Activated naive CD4-positive, alpha-beta T cell treated with anti-CD3 and anti-CD28 coated beads, Interleukin-2, amount 10 ng/mL, durations not matched to agents 7 days and 5 days (primary cell): ENCODE data around the gene RANGAP1.
"Not testable (repeated sequence)": the region's sequence is repeated elsewhere in the genome, so short reads cannot be mapped to it uniquely, and the experiment has no call there.

Experiments used
- CTCF ChIA-PET: fragments of 350-600 bp; sonication (Branson Sonifier 250); formaldehyde crosslinking; loops from one replicate; lab custom pipeline; 2021; ENCODE audit warnings: antibody characterized with exemption; lab: Charles Lee
- DNase-seq: peaks from one replicate; pipeline ENCODE4 v3.0.0-alpha.2; 2020
- H3K27ac Mint-ChIP-seq: one replicate; pipeline ENCODE4 v1.8.0; 2021; ENCODE audit warnings: mild to moderate bottlenecking, moderate library complexity, mixed read lengths
- H3K27me3 Mint-ChIP-seq: one replicate; pipeline ENCODE4 v1.8.0; 2021; ENCODE audit warnings: mild to moderate bottlenecking, mixed read lengths
- H3K36me3 Mint-ChIP-seq: one replicate; pipeline ENCODE4 v1.8.0; 2021; ENCODE audit warnings: mixed read lengths
- H3K4me1 Mint-ChIP-seq: one replicate; pipeline ENCODE4 v1.8.0; 2021; ENCODE audit warnings: mixed read lengths
- H3K4me3 Mint-ChIP-seq: one replicate; pipeline ENCODE4 v1.8.0; 2021; ENCODE audit warnings: mild to moderate bottlenecking, moderate library complexity, mixed read lengths
- H3K9me3 Mint-ChIP-seq: one replicate; pipeline ENCODE4 v1.8.0; 2021; ENCODE audit warnings: mixed read lengths

Gene RANGAP1

DNA sequence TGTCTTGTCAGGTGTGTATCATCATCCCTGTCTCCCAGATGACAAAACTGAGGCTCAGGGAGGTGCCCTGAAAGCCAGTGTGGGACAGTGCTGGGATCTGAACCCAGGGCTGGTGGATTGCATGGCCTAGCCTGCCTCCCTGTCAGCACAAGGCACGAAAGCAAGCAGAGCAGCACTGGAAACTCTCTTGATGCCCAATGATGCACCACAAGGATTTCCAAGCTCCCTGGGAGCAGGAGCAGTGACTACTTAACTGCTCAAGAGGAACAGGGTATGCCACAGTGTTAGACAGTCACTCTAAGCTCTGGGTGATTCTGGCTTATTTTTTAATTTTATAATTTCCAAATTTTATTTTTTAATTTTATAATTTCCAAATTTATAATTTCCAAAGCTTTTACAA is 24.3 kb upstream of the RANGAP1 start:
- no peak for DNase-seq
- CTCF ChIA-PET = interaction anchor here (0.6 to 1.2 kb wide), 2 partner anchors 9 to 852 kb away, joined by 3 read pairs; partner anchors contain the start of gene ZC3H7B
- H3K27me3 Mint-ChIP-seq = no peaks in the 10 kb centered on the region

DNA sequence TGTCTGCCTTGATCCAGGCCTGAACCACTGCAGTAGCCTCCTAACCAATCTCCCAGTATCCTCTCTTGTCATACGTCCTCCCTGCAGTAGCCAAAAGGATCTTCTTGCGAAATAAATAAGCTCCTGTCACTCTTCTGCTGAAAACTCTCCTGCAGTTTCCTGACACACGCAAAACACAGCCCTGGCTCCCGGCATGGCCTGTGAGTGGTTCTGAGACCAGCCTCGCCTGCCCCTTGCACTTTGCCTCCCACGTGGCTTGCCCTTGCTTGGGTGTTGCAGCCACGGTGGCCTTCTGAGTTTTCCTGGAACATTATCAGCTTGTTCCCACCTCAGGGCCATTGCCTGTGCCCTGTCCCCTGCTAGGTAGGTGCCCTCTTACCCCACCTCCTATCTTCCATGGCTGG is 22.6 kb upstream of the RANGAP1 start:
- CTCF ChIA-PET = interaction anchor here (0.6 kb wide), 1 partner anchor 113 kb away, joined by 3 read pairs; no protein-coding TSS in a partner anchor
- Mint-ChIP-seq H3K36me3 (peaks cover 22% of the 10 kb centered on the region), H3K27me3 (no peaks in the 10 kb centered on the region), H3K9me3 (no peaks in the 10 kb centered on the region), H3K27ac (no peak overlapping the region), H3K4me1 (peaks cover 37% of the 10 kb centered on the region), H3K4me3 (no peak overlapping the region)
- DNase-seq = no peak

More for the DNA sequence above, 24.3 kb upstream of the RANGAP1 start:
- H3K4me1 Mint-ChIP-seq = peaks cover 25% of the 10 kb centered on the region
- no peak overlapping the region for H3K27ac Mint-ChIP-seq
- peaks cover 19% of the 10 kb centered on the region for H3K36me3 Mint-ChIP-seq
- H3K9me3 Mint-ChIP-seq = no peaks in the 10 kb centered on the region
- H3K4me3 Mint-ChIP-seq = no peak overlapping the region

DNA sequence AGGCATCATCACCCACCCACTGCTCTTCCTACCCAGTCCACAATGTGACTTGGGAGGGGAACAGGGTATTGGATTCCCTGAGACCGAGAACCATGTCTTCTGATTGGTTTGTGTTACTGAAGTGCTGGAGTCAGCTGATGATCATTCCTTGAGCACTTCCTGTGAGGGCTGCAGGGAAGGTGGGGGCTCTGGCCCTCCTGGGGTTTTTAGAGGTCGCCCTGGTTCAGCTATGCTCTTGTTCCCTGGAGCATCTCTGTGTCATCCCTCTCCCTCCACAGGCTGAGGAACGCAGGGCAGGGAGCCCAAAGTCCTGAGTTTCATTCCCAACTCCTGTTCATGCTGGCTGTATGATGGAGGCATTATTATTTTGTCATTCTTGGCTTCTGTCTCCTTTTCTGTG is 22.1 kb upstream of the RANGAP1 start:
- Mint-ChIP-seq H3K9me3 (no peaks in the 10 kb centered on the region), H3K4me3 (no peak overlapping the region), H3K36me3 (peaks cover 22% of the 10 kb centered on the region), H3K4me1 (peaks cover 42% of the 10 kb centered on the region), H3K27ac (no peak overlapping the region), H3K27me3 (no peaks in the 10 kb centered on the region)
- DNase-seq = no peak
- CTCF ChIA-PET = no interaction called here

DNA sequence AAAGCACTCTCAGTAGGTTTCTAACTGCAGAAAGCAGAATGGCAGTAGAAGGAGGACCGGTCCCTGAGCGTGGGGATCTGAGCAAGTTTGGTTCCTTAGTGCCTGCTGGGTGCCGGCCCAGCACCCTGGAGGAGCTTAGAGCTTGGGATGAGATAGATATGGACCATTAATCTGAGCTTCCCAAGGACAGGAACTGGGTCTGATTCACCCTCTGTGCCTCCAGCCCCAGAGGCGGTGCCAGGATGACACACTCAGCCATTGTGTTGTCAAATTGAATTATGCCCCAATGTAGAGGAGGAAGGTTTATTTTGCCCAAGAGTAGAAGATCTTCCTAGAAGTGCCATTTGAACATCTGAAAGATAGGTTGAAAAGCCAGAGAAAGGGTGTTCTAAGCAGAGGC is 19.7 kb upstream of the RANGAP1 start:
- no peak for DNase-seq
- Mint-ChIP-seq H3K4me3 (no peak overlapping the region), H3K27ac (no peak overlapping the region), H3K36me3 (peaks cover 22% of the 10 kb centered on the region), H3K4me1 (peaks cover 44% of the 10 kb centered on the region), H3K27me3 (no peaks in the 10 kb centered on the region), H3K9me3 (no peaks in the 10 kb centered on the region)
- CTCF ChIA-PET = no interaction called here

DNA sequence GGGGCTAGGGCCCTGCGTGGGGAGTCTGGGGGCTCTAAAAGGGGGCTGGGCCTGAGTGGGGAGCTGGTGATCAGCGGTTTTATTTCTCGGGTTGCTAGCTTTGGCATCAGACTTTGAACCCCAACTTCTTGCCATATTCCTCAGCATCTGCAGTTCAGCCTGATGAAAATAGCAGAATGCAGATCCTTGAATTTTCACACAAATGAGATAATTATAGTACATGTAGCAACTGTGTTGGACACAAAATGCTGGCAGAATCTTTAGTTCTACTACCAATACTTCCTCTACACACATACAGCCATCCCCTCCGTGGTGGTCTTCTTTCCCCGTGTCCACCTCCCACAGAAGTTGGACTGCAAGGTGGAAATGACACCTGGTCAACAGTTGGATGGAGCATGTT is 16.8 kb upstream of the RANGAP1 start:
- no peaks in the 10 kb centered on the region for H3K27me3 Mint-ChIP-seq
- no peaks in the 10 kb centered on the region for H3K9me3 Mint-ChIP-seq
- peak overlapping the region; percentile 83 for H3K27ac Mint-ChIP-seq
- peak overlapping the region; percentile 82 for H3K4me3 Mint-ChIP-seq
- CTCF ChIA-PET = no interaction called here
- peaks cover 15% of the 10 kb centered on the region for H3K36me3 Mint-ChIP-seq
- peaks cover 38% of the 10 kb centered on the region for H3K4me1 Mint-ChIP-seq
- no peak for DNase-seq

DNA sequence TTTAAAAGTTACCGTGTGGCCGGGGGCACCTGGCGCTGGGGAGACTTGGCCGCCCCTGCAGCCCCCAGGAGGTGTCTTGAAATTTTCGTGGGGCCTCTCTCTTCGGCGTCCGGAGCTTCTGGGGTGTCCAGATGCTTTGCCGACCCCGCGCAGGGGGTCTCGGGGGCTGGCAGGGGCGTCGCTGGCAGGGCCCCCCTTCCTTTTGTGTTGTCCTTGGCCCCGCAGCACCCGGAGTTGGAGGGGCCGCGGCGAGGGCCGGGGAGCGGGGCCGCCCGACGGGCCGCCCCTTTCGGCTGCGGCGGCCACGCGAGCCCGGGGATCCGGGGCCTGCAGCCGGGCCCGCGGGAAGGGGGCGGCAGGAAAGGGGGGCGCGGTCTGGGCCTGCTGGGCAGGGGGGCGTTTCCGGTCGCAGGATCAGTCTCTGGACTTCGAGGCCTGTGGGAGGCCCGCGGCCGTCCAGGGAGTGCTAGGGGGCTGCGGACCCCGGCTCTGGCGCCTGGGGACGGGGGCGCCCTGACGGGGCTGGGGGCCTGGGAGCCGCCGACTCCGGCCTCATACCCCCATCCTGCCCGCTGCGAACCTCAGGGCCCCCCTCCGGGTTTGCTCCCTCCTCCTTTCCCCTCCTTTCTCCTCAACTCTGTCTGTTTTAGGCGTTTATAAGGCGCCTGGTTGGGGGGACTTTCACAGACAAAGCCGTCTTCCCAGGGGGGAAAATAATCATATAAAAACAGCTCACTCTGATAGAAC is 16.2 kb upstream of the RANGAP1 start:
- Mint-ChIP-seq H3K4me3 (peak overlapping the region; percentile 82), H3K4me1 (peaks cover 36% of the 10 kb centered on the region), H3K36me3 (peaks cover 11% of the 10 kb centered on the region), H3K27ac (peak overlapping the region; percentile 83), H3K9me3 (no peaks in the 10 kb centered on the region), H3K27me3 (peaks cover 4% of the 10 kb centered on the region)
- DNase-seq = peak; percentile 32
- CTCF ChIA-PET = interaction anchor here (1.0 kb wide), 1 partner anchor 9 kb away, joined by 3 read pairs; no protein-coding TSS in a partner anchor

DNA sequence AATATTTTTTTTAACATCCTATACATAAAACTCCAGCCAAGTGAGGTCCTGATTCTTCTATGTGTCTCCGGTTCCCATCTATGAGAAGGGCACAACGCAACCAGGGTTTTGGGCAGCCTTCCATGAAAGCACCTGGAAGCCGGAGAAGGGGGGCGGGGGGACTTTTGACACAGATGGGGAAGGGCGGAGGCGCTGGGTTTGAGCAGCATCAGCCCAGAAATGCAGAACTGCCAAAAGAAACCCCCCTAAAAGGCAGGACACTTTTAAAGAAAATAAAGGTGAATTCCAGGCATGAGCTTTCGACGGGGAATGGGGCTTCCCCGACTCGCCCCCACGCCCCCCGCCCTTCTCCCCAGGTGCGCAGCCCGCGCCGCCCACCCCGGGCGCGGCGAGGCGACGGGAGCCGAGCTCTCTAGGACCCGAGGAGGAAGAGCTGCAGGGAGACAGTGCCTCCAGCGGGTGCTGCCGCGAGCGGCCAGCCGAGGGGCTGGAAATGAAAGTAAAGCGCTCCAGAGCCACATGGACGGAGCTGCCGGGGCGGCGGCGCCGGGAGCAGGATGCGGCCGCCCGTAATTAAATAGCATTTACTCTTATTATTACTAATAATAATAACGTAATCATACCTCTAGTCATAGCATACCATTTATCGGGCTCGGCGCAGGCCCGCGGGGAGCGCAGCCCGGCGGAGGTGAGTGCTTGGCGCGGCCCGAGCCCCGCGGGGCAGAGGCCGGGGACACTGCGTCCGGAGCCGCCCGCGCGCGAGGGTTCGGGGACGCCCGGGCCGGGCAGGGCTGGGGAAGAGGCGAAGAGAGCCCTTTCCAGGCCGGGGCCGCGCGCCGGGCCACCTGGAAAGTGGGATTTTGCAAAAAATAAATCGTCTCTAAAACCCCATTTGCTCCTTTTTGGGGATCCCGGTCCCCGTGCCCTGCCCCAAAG is 15.4 kb upstream of the RANGAP1 start, which contains the start of gene ZC3H7B:
TSS of gene ZC3H7B (plus strand) at position 441 of the 936 bp plus-strand sequence. CDS start 19,136 bp downstream, outside the sequence.
- CTCF ChIA-PET = interaction anchor here (1.0 kb wide), 3 partner anchors 10 to 63 kb away, joined by 3 read pairs; no protein-coding TSS in a partner anchor
- Mint-ChIP-seq H3K27me3 (peaks cover 4% of the 10 kb centered on the region), H3K27ac (peak within 1 kb of the TSS; percentile 77), H3K36me3 (peaks cover 8% of the 10 kb centered on the region), H3K9me3 (no peaks in the 10 kb centered on the region), H3K4me1 (peaks cover 34% of the 10 kb centered on the region), H3K4me3 (peak within 1 kb of the TSS; percentile 82)
- DNase-seq = peak; percentile 91

DNA sequence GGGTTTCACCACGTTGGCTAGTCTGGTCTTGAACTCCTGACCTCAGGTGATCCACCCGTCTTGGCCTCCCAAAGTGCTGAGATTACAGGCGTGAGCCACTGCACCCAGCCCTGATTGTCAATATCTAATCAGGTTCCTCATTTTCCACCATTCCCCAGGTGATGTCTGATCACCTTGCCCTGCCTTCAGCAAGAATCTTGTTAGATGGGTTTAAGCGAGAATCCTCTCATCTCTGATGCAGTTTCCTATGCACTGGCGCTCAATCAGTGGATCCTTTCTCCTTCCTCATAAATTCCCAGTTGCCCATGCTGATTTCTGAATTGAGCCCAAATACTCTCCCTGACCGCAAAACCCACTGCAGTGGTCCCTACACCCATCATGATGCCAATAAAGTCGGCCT is 14.7 kb upstream of the RANGAP1 start:
- Mint-ChIP-seq H3K27me3 (peaks cover 4% of the 10 kb centered on the region), H3K4me1 (peaks cover 31% of the 10 kb centered on the region), H3K27ac (peak overlapping the region; percentile 77), H3K4me3 (peak overlapping the region; percentile 69), H3K36me3 (peaks cover 8% of the 10 kb centered on the region), H3K9me3 (no peaks in the 10 kb centered on the region)
- CTCF ChIA-PET = interaction anchor here (1.0 kb wide), 2 partner anchors 30 to 63 kb away, joined by 3 read pairs; no protein-coding TSS in a partner anchor
- no peak for DNase-seq

DNA sequence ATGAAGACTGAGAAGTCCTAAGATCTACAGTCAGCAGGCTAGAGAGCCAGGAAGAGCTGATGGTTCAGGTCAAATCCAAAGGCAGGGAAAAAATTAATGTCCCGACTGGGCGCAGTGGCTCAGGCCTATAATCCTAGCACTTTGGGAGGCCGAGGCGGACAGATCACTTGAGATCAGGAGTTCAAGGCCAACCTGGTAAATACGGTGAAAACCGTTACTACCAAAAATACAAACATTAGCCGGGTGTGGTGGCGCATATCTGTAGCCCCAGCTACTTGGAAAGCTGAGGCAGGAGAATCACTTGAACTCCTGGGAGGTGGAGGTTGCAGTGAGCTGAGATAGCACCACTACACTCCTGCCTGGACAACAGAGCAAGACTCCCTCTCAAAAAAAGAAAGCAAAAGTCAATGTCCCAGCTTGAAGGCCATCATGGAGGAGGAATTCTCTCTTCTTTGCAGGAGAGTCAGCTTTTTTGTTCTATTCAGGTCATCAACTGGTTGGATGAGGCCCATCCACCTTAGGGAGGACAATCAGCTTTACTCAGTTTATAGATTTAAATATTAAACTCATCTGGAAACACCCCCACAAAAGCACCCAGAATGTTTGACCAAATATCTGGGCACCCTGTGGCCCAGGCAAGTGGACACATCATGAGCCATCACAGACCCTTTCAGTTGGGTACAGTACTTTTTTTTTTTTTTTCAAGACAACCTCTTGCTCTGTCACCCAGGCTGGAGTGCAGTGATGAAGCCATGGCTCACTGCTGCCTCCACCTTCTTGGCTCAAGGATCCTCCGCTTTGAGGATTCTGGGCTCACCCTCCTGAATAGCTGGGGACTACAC is 11.1 kb upstream of the RANGAP1 start:
- H3K4me1 Mint-ChIP-seq = peaks cover 5% of the 10 kb centered on the region
- H3K27ac Mint-ChIP-seq = no peak overlapping the region
- no peaks in the 10 kb centered on the region for H3K36me3 Mint-ChIP-seq
- H3K4me3 Mint-ChIP-seq = no peak overlapping the region
- DNase-seq = no peak
- H3K9me3 Mint-ChIP-seq = no peaks in the 10 kb centered on the region
- CTCF ChIA-PET = interaction anchor here (0.7 kb wide), 1 partner anchor 96 kb away, joined by 3 read pairs; no protein-coding TSS in a partner anchor
- H3K27me3 Mint-ChIP-seq = peaks cover 4% of the 10 kb centered on the region

DNA sequence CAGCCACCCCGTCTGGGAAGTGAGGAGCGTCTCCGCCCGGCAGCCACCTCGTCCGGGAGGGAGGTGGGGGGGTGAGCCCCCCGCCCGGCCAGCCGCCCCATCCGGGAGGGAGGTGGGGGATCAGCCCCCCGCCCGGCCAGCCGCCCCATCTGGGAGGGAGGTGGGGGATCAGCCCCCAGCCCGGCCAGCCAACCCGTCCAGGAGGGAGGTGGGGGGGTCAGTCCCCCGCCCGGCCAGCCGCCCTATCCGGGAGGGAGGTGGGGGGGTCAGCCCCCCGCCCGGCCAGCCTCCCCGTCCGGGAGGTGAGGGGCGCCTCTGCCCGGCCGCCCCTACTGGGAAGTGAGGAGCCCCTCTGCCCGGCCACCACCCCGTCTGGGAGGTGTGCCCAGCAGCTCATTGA is 8.8 kb upstream of the RANGAP1 start:
- H3K27ac Mint-ChIP-seq, H3K36me3 Mint-ChIP-seq, H3K4me1 Mint-ChIP-seq, H3K4me3 Mint-ChIP-seq, H3K9me3 Mint-ChIP-seq, CTCF ChIA-PET, DNase-seq, H3K27me3 Mint-ChIP-seq: not testable (repeated sequence)

DNA sequence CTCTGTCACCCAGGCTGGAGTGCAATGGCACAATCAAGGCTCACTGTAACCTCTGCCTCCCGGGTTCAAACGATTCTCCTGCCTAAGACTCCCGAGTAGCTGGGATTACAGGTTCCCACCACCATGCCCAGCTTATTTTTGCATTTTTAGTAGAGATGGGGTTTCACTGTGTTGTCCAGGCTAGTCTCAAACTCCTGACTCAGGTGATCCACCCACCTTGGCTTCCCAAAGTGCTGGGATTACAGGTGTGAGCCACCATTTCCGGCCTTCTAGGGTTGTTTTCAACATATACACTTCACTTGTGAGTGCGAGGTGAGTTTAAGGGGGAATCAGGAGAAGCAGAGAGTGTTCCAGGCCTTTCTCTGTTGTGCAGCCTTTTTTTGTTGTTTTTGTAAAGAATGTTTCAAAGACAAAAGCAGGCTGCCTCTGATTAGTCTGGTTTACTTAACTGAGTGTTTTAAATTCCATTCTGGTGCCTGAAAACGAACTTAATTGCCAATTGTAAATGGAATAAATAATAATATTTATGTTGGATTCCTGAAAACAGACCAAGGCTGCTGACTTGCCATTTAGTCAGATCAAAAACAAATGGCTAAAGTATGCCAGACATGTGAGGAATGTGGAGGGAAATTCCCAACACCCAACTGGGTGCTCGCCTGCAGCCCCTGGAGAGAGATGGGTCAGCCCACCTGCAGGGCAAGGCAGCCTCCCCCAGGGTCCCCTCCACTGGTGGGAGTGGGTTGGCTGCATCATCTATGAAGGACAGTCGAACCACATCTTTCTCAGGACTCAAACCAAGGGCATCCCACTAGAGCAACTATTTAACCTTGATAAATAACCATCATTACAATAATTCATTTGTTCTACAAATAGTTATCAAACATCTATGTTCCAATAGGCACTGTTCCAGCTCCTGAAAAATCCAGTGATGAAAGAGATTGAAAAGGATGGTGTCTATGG is 4.6 kb upstream of the RANGAP1 start:
- H3K27me3 Mint-ChIP-seq = no peaks in the 10 kb centered on the region

DNA sequence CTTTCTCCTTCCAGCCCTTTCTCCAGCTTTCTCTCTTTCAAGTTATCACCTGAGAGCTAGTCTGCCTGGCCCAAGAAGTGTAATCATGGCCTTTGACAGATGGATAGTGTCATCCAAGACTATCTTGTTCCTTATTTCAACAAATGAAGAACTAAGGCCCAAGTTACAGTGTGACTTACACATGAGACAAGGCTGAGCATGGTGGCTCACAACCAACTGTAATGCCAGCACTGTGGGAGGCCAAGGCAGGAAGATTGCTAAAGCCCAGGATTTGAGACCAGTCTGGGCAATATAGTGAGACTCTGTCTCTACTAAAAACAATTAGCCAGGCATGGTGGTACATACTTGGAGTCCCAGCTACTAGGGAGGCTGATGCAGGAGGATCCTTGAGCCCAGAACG is 3.7 kb upstream of the RANGAP1 start:
- no peaks in the 10 kb centered on the region for H3K27me3 Mint-ChIP-seq
- CTCF ChIA-PET = no interaction called here
- H3K4me1 Mint-ChIP-seq = peaks cover 23% of the 10 kb centered on the region
- H3K27ac Mint-ChIP-seq = peak overlapping the region; percentile 31
- no peaks in the 10 kb centered on the region for H3K9me3 Mint-ChIP-seq
- no peak for DNase-seq
- H3K4me3 Mint-ChIP-seq = no peak overlapping the region
- H3K36me3 Mint-ChIP-seq = peaks cover 2% of the 10 kb centered on the region

More for the DNA sequence above, 4.6 kb upstream of the RANGAP1 start:
- CTCF ChIA-PET = no interaction called here
- DNase-seq = no peak
- H3K9me3 Mint-ChIP-seq = no peaks in the 10 kb centered on the region
- H3K36me3 Mint-ChIP-seq = no peaks in the 10 kb centered on the region
- H3K4me1 Mint-ChIP-seq = peaks cover 18% of the 10 kb centered on the region
- H3K27ac Mint-ChIP-seq = no peak overlapping the region
- no peak overlapping the region for H3K4me3 Mint-ChIP-seq
